ENCODE measurements around the gene PSMG1.

DNA sequence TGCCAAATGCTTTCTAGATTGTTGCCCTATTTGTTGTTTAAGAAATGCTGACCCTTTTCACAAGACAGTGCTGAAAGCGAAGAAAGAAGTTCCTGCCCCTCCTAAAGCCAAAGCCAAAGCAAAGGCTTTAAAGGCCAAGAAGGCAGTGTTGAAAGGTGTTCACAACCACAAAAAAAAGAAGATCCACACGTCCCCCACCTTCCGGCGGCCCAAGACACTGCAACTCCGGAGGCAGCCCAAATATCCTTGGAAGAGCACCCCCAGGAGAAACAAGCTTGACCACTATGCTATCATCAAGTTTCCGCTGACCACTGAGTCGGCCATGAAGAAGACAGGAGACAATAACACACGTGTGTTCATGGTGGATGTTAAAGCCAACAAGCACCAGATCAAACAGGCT, 55.7 kb downstream of the PSMG1 start:
- TF ChIP-seq CTCF (IDR thresholded peaks at IDR 0.05) (no peak), POLR2AphosphoS5 (IDR thresholded peaks at IDR 0.05) (no peak), POLR2A (IDR thresholded peaks at IDR 0.05) (no peak)
